PFSK-1 (cell line): ENCODE measurements around the gene PIP4K2A.

Experiments used
- FOXP2 ChIP-seq: optimal IDR thresholded peaks from 2 replicates; pipeline ENCODE3; 2011; ENCODE audit warnings: borderline replicate concordance, control low read depth, inconsistent platforms; ENCODE audit not compliant: insufficient read depth; ENCODE audit errors: extremely low read length, extremely low read depth
- POLR2AphosphoS5 ChIP-seq: IDR thresholded peaks from 2 replicates; pipeline ENCODE4 v1.6.1; 2012; ENCODE audit warnings: low read depth, mild to moderate bottlenecking, control low read depth, low read length, moderate library complexity
- REST ChIP-seq, 2 experiments: IDR thresholded peaks; 2 replicates each; pipeline versions ENCODE4 v1.6.1 to v1.8.0; 2011 to 2012; ENCODE audit warnings: low read depth in 2 of 2, low read length in 2 of 2, control low read depth in 1 of 2, inconsistent platforms in 1 of 2, mild to moderate bottlenecking in 1 of 2, moderate library complexity in 1 of 2; ENCODE audit not compliant: insufficient read depth in 1 of 2
- SIN3A ChIP-seq: IDR thresholded peaks from 2 replicates; pipeline ENCODE4 v1.6.1; 2012; ENCODE audit warnings: mild to moderate bottlenecking, low read length, moderate library complexity, borderline replicate concordance; ENCODE audit not compliant: insufficient read depth
- TAF1 ChIP-seq: IDR thresholded peaks from 2 replicates; pipeline ENCODE4 v1.6.1; 2012; ENCODE audit warnings: low read length, control low read depth, borderline replicate concordance; ENCODE audit not compliant: insufficient read depth

Gene PIP4K2A

GRCh38 chr10:22628309-22628708 is 86.1 kb downstream of the PIP4K2A start:
- no peak for TF ChIP-seq TAF1
- no peak for TF ChIP-seq POLR2AphosphoS5
- TF ChIP-seq SIN3A: no peak
- TF ChIP-seq FOXP2: no peak
- TF ChIP-seq REST (IDR thresholded peaks at IDR 0.05; ENCODE audit: insufficient read depth in 1 of 2, low read depth in 2 of 2, low read length in 2 of 2): no peak

- TF ChIP-seq FOXP2 (no peak), SIN3A (no peak), REST (IDR thresholded peaks at IDR 0.05; ENCODE audit: insufficient read depth in 1 of 2, low read depth in 2 of 2, low read length in 2 of 2) (no peak), TAF1 (no peak), POLR2AphosphoS5 (no peak)
These were observed 87.6 kb downstream of the PIP4K2A start for GRCh38 chr10:22626784-22627183.

- TF ChIP-seq REST (IDR thresholded peaks at IDR 0.05; ENCODE audit: insufficient read depth in 1 of 2, low read depth in 2 of 2, low read length in 2 of 2) (no peak), SIN3A (no peak), TAF1 (no peak), FOXP2 (no peak), POLR2AphosphoS5 (no peak)
These were observed 88.7 kb downstream of the PIP4K2A start for GRCh38 chr10:22625516-22626290.

- no peak for TF ChIP-seq POLR2AphosphoS5
- TF ChIP-seq FOXP2: no peak
- no peak for TF ChIP-seq REST (IDR thresholded peaks at IDR 0.05; ENCODE audit: insufficient read depth in 1 of 2, low read depth in 2 of 2, low read length in 2 of 2)
- TF ChIP-seq TAF1: no peak
- TF ChIP-seq SIN3A: no peak
These were observed 90.1 kb downstream of the PIP4K2A start for GRCh38 chr10:22624287-22624738.
